ENCODE results near the gene FAM234B.

DNA sequence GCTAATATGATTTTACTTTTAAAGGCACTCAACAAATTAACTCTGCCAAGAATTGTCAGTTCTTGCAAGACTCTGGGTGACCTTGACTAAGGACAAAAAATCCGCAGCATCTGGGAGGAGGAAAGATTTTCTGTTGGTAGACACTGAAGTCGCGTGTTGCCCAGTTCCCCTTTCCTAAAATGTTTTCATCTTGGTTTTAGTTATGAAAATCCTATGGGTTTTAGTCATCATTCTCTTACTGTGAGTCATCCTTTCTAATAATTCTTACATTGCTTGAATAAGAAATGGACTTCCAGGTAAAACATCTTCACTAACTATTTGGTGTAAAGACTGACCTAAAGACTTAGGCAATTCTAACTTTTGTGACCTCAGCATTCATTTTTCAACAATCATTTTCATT lies 50.2 kb downstream of the FAM234B start:
- TF ChIP-seq, protein P1, sequence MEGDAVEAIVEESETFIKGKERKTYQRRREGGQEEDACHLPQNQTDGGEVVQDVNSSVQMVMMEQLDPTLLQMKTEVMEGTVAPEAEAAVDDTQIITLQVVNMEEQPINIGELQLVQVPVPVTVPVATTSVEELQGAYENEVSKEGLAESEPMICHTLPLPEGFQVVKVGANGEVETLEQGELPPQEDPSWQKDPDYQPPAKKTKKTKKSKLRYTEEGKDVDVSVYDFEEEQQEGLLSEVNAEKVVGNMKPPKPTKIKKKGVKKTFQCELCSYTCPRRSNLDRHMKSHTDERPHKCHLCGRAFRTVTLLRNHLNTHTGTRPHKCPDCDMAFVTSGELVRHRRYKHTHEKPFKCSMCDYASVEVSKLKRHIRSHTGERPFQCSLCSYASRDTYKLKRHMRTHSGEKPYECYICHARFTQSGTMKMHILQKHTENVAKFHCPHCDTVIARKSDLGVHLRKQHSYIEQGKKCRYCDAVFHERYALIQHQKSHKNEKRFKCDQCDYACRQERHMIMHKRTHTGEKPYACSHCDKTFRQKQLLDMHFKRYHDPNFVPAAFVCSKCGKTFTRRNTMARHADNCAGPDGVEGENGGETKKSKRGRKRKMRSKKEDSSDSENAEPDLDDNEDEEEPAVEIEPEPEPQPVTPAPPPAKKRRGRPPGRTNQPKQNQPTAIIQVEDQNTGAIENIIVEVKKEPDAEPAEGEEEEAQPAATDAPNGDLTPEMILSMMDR (IDR thresholded peaks at IDR 0.05 in 4 of 5, conservative IDR thresholded peaks at IDR 0.05 in 1 of 5): no peak
- no peak for TF ChIP-seq POLR2A (IDR thresholded peaks at IDR 0.05)
